HCT116 (cell line): ENCODE results near the gene RIMS1. TPM values are rescaled to one million over a fixed set of nuclear protein-coding genes. Genes with fewer than 3 reads are reported as not detected.

Experiments
- ATF3 ChIP-seq: IDR thresholded peaks from 2 replicates; pipeline ENCODE4 v1.6.1; 2012
- CBX3 ChIP-seq: IDR thresholded peaks from 2 replicates; pipeline ENCODE4 v1.6.1; 2012; ENCODE audit warnings: low read depth
- EZH2phosphoT487 ChIP-seq: fragments of 200-600 bp; IDR thresholded peaks from 2 replicates; pipeline ENCODE4 v1.6.1; 2018; ENCODE audit warnings: antibody characterized with exemption, borderline replicate concordance
- MAX ChIP-seq: IDR thresholded peaks from 2 replicates; pipeline ENCODE4 v1.6.1; 2012
- REST ChIP-seq: IDR thresholded peaks from 2 replicates; pipeline ENCODE4 v1.6.1; 2012; ENCODE audit warnings: low read depth
- ZBTB33 ChIP-seq: IDR thresholded peaks from 2 replicates; pipeline ENCODE4 v1.6.1; 2011; ENCODE audit warnings: mild to moderate bottlenecking, low read length, moderate library complexity; ENCODE audit not compliant: insufficient replicate concordance; ENCODE audit errors: extremely low read depth
- total RNA-seq: library from RNA; stranded (reverse); gene quantifications from one replicate; pipeline ENCODE4 v1.2.1, GENCODE V29; 2021; ENCODE audit not compliant: unreplicated experiment

RIMS1 gene
- total RNA-seq, 1 experiment from 2014 or later: not detected

- no peak for TF ChIP-seq ZBTB33
- no peak for TF ChIP-seq ATF3
- no peak for TF ChIP-seq REST
- TF ChIP-seq MAX: no peak
- no peak for TF ChIP-seq CBX3
- no peak for TF ChIP-seq EZH2phosphoT487
Observed at GRCh38 chr6:72350296-72350881, 464.0 kb downstream of the RIMS1 start (continued).
